DMS114 treated with DMSO at 0.1 percent for 48 hours (cell line): ENCODE data around the gene ADCY1.

Source experiments
- DNase-seq: peaks from one replicate; lab custom pipeline; 2025; ENCODE audit not compliant: unreplicated experiment; lab: John Stamatoyannopoulos, UW

ADCY1 gene

DNA sequence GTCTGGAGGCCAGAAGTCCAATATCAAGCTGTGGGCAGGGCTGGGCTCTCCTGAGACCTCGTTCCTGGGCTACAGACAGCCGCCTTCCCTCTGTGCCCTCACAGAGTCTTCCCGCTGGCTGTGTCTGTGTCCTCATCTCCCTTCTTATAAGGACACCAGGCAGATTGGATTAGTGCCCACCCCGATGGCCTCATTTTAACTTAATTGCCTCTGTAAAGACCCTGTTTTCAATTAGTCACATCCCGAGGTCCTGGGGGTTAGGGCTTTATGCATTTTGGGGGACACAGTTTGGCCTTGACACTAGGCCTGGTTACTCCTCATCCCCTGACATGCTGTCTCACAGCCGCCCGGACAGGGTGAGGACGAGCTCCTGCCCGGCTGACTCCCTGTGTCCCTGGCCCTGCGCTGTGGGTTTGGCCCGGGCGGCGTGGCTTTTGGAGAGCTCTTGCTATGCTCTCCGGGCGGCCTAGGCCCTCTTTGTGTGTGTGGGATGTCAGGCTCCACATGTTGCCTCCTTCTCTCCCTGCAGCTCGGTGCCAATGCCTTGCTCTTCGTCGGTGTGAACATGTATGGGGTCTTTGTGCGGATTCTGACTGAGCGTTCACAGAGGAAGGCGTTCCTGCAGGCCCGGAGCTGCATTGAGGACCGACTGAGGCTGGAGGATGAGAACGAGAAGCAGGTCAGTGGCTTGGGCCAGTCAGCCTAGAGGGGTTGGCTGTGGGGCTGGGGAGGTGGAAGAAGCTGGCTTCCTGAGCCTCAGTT is 18.2 kb downstream of the ADCY1 start:
- no peak for DNase-seq

DNA sequence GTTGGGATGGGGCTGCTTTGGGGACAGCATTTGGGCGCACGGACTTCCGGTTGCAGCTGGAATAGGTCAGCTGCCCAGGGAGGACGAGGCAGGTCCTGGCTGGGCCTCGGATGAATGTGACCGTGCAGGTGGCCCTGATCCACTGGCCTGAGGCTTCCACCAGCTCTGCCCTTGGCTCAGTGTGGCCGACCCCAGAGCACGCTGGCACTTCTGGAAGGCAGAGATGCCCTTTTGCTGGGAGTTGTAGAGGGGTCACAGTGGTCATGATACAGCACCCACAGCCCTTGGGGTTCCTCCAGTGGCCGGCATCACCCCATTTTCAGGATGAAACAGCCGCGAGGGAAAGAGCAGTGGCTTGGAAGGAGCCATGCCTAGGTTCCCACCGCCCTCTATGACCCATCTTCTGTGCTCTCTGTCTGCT is 19.0 kb downstream of the ADCY1 start:
- no peak for DNase-seq

DNA sequence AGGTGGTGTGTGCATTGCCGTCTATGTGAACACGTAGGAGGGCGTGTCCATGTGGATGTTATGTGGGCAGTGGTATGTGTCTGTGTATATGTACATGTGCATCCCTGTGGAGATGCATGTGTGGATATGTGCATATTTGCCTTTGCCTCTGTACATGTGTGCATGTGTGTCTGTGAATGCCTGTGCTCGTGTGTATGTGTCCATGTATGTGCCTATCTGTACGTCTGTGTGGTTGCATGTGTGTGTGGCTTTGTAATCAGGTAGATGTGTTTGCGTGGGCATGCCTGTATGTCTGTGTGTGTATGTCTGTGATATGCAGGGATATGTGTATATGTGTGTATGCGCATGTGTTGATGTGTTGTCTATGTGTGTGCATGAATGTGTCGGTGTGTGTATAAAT is 19.7 kb downstream of the ADCY1 start:
- no peak for DNase-seq

DNA sequence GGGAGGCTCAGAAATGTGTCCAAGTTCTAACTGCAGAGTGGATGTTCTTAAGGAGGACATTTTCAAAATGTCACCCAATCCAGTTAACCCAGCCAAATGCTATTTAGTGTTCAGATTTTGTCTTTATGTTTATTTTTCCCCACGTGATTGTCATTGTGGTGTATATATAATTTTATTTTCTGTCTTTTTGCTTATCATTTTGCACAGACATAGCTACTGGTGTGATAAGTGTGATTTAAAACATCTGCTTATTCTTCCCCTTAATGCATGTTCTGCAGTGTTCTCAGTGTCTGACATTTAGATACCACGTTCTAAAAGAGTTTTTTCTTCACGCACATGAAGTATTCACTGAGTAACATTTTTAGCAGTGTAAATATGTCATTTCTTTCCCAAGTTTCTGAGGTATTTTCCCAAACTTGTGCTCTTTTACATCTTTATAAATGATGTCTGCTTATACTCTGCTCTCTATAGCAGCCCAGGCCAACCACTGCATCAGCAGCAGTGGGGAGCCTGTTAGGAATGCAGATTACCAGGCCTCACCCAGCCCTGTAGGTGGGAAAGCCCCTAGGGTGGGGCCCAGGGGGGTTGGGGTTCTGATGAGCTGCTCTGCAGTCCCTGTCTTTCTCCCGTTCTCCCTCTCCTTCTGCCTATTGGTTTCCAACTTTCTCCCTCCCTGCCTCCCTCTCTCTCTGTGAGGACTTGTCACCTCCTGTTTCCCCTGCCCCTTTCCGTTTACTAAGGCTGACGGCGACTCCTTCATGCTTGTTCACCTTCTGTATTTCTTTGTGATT is 20.8 kb downstream of the ADCY1 start:
- no peak for DNase-seq

DNA sequence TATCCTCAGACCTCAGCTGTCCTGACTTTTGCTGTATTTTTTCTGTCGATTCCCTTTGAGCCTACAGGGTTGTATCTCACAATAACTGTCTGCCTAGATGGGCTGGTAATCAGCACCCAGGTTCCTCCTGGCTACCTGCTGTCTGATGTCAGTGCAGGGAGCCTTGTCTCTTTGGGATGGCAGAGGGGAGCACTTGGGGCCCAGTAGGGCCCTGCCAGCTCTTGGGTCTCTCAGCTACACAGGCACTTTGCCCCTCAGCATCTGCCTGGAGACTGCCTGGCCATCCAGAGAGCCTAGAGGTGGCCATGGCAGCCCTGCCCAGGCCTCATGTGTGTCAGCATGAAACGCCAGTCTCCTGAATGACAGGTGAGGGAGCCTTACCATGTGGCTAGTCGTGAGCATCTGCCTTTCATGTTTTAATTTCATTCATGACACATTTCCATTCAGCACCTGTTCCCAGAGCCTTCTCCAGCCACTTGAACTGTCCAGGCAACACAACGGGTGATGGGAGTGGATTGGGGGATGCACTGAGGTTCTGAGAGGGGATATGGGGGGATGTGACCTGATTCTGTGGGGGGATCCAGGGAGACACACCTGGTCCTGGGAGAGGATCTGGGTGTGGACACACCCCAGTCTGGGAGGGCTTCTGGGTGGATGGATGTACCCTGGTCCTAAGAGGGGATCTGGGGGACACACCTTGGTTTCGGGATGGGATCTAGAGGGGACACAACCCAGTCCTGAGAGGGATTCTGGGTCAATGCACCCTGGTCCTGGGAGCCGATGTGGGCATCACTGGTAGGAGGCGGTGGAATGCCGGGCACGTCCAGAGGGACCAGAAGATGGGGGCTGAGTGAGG is 21.9 kb downstream of the ADCY1 start:
- no peak for DNase-seq

DNA sequence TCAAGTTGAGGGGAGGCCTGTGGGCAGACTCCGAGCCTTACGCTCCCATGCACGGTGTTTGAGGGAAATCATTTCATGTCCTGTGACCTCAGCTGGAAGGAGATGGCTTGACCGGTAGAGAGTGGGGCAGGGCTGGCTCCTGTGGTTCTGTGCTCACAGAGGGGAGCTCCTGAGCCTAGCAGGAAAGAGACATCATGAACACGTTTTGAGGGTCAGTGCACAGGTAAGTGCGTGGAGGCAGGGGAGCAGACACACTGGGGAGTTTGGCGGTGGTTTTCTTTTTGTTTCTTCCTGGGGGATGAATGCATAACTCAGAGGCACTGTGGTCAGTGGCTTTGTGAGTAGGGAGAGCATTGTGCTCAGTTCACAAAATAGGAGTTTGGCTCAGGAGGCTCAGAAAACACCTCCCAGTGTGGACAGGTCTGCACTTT is 22.5 kb downstream of the ADCY1 start:
- no peak for DNase-seq

DNA sequence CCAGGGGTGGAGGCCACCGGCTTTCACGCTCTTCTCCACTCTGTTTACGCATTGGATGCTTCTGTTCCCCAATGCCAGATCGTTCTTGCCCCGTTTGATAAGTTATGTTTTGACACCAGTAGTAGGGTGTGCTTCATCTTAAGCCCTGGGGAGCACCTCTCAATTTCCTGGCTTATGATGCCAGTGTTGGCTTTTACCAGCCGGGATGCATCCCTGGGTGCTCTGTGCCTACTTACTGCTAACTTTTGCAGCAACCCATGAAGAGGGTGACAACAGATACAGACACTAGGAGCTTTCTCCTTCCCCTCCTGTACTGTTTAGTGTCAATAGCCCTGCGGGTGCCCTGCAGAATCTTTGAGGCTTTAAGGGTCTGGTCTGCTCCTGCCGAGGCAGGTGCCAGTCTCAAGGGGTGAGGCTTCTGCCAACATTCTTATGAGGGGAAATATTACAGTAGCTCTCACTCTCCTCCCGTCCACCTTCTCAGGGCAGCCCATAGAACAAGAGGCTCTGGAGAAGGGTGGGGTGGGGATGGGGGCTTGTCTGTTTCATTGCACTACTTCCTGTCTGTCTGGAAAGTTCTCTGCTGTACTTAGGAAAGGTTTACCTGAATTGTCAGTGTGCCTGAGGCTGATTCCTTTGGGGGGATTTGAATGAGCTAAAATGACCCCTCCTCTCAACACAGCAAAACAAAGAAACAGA is 23.3 kb downstream of the ADCY1 start:
- DNase-seq = no peak

DNA sequence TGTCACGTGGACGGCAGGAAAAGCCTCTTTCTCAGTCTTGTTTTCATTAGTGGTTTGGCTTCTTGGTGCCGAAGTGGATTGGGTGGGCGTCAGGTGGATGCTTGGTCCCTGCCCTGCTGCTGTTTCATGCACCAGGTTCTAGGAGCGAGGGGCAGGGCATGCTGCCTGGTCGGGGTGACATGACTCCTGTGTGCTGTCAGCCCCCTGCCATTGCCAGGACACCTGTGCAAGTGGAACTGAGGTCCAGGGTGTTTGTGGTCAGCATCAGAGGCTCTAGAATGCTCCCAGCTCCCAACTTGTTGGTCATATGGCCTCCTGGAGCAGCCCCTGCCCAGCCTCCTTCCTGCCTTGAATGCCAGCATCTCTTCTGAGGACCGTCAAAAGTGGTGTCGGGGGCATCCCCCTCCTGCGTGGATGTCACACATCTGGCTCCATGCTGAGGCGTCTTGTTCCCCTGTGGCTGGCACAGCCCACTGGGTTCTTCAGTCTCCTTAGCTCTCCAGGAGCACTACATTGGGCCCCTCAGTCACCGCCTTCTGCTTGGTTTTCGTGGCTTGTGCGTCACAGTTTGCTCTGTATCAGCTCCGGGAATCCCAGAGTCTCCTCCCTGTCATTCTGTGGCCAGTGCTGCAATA is 24.8 kb downstream of the ADCY1 start:
- DNase-seq = no peak

DNA sequence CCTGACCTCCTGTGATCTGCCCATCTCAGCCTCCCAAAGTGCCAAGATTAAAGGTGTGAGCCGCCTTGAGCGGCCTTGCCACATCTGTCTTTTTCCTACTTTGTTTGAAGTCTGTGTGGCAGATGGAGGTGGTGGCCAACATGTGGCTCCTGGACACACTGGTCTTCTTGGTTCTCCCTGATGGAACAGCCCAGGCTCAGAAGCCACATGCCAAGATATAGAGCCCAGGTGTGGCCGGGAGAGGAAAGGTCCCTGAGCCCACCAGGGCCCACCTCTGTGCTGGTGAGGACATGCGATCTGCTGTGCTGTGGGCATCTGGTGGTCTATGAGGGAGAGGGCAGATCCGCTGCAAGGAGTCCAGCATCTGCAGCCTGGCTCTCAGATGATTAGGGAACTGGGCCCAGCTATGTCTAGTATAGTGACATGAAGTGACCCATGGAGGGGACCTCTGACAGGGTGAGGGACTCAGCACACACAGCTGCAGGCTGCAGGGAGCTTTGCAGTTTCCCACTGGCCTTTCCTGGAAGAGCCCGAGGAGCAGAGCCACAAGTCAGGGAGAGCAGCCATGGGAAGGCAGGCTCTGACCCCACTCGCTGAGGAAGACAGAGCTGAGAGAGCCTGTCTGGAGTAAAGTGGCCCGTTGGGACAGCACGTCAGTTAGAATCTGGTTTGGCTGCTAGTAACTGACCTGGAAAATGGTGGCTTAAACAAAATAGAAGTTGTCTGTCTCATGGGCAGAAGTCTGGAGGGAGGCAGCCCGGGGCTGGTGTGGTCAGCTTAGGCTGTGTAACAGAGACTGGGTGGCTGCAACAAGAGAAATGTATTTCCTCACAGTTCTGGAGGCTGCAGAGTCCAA is 25.9 kb downstream of the ADCY1 start:
- DNase-seq = no peak

DNA sequence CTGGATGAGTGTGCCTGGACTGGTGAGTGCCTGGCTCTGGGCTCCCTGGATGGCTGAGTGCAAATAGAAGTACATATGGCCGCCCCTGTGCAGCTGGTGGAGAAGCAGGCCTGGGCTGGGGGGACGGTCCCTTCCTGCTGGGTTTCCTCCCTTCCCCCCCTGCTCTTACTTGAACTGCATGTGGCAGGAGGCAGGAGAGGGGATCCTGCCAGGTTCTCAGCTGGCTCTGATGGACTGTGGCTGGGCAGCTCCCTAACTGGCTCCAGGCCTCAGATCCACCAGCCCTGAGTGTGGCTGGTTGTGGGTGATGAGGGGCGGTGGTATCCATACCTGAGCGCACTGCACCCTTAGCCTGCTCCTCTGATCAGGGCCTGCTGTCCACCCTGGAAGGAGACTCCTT is 26.9 kb downstream of the ADCY1 start:
- no peak for DNase-seq

DNA sequence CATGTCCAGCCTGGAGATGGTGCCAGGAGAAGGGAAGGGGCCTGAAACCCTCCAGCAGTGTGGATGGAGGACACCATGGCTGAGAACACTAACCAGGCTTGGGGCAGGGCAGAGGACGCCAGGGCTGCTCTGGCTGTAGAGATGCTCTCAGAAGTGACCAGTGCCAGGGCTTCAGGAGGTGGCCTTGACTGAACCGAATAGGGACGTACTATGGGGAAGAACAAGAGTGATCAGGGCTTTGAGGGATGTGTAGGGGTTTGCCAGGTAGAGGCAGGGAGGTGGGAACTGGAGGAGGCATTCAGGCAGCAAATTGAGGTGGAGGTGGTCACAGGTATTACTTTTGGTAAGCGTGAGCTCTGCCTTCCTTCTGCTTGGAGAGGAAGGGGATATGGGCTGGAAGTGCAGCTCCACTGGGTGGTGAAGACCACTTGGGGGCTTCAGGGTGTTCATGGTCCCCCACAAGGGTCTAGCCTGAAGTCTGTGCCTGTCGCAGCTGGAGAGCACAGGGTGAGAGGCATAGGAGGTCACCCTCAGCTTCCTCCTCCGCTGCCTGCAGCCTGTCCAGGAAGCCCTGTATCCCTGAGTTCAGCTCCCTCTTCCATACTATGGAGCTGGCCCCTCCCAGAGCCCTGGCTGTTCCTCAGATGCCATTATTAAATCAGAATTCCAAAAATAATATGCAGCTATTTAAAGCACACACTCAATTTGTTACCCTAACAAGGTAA is 27.8 kb downstream of the ADCY1 start:
- no peak for DNase-seq

DNA sequence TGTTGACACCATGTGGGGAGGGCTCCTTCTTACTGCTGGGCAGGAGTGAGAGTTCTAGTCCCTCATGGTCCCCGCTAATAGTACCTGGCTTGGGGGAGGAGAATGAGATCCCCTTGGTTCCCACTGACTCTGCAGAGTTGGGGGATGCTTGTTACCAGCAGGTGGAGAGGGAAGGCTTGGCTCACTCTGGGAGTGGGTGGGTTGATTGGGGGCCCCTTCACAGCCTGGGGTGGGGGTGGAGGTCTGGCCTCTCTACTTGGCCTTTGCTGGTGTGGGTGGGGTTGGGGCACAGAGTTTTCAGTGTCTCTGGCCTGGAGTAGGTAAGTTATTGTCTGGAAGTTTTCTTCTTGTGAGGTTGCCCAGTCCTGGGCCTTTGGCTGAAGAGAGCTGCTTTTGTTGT is 31.9 kb downstream of the ADCY1 start:
- no peak for DNase-seq

DNA sequence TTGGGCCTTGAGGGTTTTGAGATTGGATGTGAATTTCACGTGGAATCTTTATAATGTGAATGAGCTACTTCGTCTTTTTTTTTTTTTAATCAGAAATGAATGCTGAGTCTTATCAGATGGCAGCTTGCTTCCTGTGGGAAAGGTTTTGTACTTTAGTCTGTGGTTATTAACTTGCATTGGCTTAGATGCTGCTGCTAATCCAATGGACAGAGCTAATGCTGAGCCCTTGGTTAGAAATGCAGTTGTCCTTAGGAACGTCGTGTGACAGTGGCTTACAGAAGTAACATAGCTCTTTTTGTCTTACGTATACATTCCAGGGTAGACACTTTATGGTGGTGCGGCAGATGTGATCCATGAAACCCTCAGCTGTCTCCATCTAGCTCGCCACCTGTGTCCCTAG is 32.8 kb downstream of the ADCY1 start:
- DNase-seq = no peak

DNA sequence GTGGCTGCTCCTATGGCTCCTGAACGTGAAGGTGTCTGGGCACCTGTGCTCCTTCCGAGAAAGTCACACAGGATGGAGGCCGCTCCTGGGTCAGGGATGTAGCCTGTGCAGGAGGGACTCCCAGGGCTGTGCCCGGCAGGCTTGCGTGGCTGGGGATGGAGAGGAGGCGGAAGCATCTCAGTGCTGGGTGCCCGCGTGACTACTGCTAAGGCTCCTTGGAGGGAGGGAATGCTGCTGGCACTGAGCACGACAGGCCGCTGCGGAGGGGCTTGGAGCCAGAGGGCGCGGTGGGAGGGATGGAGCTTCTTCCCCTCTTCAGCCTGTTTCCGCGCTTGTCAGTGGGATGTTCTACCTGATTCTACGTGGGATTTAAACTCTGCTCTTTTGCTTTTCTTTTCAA is 35.0 kb downstream of the ADCY1 start:
- DNase-seq = no peak

DNA sequence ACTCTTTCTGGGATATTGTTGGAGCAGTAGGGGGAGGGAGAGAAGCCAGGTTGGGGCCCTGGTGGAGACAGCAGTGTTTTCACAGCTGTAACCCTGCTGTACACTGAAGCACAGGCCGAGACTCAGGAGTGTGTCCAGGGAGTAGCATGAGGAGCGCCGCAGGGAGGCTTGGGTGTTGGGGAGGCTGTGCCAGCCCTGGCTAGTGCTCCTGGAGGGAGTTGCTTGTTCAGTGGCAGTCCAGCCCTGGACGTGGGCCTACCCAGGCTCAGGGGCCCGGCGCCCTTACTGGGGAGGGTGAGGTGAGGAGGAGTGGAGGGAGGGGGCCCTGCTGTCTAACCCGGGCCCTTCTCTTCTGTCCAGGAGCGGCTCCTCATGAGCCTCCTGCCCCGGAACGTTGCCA is 35.9 kb downstream of the ADCY1 start:
- no peak for DNase-seq

DNA sequence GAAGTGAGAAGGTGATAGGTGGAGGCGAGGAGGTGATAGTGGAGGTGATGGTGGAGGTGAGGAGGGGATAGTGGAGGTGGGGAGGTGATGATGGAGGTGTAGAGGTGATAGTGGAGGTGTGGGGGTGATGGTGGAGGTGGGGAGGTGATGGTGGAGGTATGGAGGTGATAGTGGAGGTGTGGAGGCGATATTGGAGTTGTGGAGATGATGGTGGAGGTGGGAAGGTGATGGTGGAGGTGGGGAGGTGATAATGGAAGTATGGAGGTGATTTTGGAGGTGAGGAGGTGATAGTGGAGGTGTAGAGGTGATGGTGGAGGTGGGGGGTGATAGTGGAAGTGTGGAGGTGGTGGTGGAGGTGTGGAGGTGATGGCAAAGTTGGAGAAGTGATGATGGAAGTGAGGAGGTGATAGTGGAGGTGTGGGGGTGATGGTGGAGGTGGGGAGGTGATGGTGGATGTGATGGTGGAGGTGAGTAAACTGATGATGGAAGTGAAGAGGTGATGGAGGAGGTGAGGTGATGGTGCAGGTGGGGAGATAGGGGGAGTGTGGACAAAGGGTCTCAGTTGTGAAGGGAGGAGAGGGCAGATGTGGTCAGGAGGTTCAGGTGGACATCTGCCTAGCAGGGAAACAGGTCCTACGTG is 36.6 kb downstream of the ADCY1 start:
- DNase-seq = no peak

DNA sequence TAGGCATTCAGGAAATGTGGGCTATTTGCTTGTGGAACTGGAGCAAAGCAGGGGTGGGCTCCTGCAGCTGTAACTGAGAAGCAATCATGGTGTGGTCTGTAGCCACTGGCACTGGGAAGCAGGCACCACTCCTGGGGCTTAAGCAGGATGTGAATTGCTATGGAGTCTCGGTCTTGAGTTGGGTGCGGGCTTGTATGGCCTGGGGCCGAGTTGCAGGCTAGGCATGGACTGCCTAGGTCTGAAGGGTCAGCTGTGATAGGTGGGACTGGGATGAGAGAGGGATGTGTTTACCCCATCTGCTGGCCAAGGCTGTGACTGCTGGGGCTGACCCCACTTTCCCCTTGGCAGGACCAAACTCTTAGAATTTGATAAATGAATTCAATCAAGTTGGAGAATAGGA is 43.0 kb downstream of the ADCY1 start:
- DNase-seq = no peak

DNA sequence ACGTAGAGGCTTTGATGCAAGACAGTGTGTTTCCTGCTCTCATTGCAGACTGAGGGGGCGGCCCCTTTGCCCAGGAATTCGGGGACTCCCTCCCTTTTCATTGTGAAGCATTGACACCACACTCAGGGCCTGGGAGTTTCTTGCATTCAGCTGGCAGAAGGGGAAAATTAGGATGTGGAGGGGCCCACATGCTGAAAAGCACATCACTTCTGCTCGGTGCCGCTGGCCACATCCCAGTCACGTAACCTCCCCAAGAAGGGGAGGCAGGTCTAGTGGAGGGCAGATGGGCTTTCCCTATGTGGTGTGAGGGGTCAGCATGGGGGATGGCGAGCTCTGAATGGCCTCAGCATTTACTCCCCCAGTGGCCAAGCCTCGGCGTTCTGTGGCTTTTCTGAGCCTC is 47.9 kb downstream of the ADCY1 start:
- DNase-seq = no peak

DNA sequence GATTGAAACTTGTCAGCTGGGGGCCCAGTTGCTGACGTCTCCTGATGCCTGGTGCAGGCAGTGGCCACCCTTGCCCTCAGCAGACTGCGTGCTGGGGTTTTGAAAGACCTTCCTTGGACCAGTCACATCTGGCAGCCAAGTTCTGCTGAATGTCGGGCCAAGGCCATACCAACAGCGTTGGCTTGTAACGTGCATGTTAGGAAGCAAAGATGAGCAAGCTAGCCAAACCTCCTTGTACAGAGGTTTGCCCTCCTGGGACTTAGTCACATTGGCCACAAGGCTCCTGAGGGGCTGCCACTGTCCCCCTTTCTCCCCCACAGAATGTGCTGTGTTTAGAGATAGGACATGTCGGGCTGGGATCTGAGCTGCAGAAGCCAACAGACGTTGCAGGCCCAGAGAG is 49.0 kb downstream of the ADCY1 start:
- DNase-seq = no peak
